ENCODE results near the gene HHEX.
A peak's percentile ranks its signal among the peaks of the same experiment; 100 is the strongest.

The HHEX gene

GRCh38 chr10:92699518-92700381, 10.0 kb downstream of the HHEX start:
- DNase-seq (ENCODE audit: low read depth in 2 of 2) = peak; percentile 46 to 54
- peak overlapping the region; percentile 40 to 41 for H3K4me3 ChIP-seq (replicated peaks in 1 of 2; ENCODE audit: low read depth in 2 of 2, low read length in 2 of 2)
- no peak for TF ChIP-seq CTCF (IDR thresholded peaks at IDR 0.05; ENCODE audit: low read depth, low read length)

- no peak for DNase-seq (ENCODE audit: low read depth in 2 of 2)
- H3K4me3 ChIP-seq (replicated peaks in 1 of 2; ENCODE audit: low read depth in 2 of 2, low read length in 2 of 2) = no peak overlapping the region
- TF ChIP-seq CTCF (IDR thresholded peaks at IDR 0.05; ENCODE audit: low read depth, low read length) = no peak
Observed at GRCh38 chr10:92702301-92702916, 12.7 kb downstream of the HHEX start.

- peak in 1 of 2 donors; percentile 55 for DNase-seq (ENCODE audit: low read depth in 2 of 2)
Observed at GRCh38 chr10:92712016-92712889, 22.5 kb downstream of the HHEX start.

GRCh38 chr10:92714152-92714845, 24.5 kb downstream of the HHEX start:
- DNase-seq (ENCODE audit: low read depth in 2 of 2) = no peak
- TF ChIP-seq CTCF (IDR thresholded peaks at IDR 0.05; ENCODE audit: low read depth, low read length) = no peak
- no peak overlapping the region for H3K4me3 ChIP-seq (replicated peaks in 1 of 2; ENCODE audit: low read depth in 2 of 2, low read length in 2 of 2)

More at GRCh38 chr10:92712016-92712889, 22.5 kb downstream of the HHEX start:
- no peak for TF ChIP-seq CTCF (IDR thresholded peaks at IDR 0.05; ENCODE audit: low read depth, low read length)
- H3K4me3 ChIP-seq (replicated peaks in 1 of 2; ENCODE audit: low read depth in 2 of 2, low read length in 2 of 2) = no peak overlapping the region

- no peak for TF ChIP-seq CTCF (IDR thresholded peaks at IDR 0.05; ENCODE audit: low read depth, low read length)
- no peak for DNase-seq (ENCODE audit: low read depth in 2 of 2)
- no peak overlapping the region for H3K4me3 ChIP-seq (replicated peaks in 1 of 2; ENCODE audit: low read depth in 2 of 2, low read length in 2 of 2)
Observed at GRCh38 chr10:92714872-92715271, 25.1 kb downstream of the HHEX start.
